OCI-LY3 (cell line): ENCODE data around the gene NOP58.

Experiments
- H2AFZ ChIP-seq: fragments of 200-600, 300-600 bp; shearing (Covaris generic); 2 replicates; pipeline ENCODE4 v1.6.0; 2014; ENCODE audit warnings: antibody characterized with exemption, low read depth, low read length
- H3K27ac ChIP-seq: fragments of 200-600, 300-600 bp; sonication (generic); 2 replicates; pipeline ENCODE4 v1.5.1; 2014; ENCODE audit warnings: mild to moderate bottlenecking, low read length, moderate library complexity, mixed read lengths
- H3K27me3 ChIP-seq: fragments of 200-600, 300-600 bp; sonication (generic); 2 replicates; pipeline ENCODE4 v1.6.1; 2014; ENCODE audit warnings: low read depth, low read length, mixed read lengths
- H3K36me3 ChIP-seq: fragments of 200-600, 300-600 bp; sonication (generic); replicated peaks from 2 replicates; pipeline ENCODE3; 2014; ENCODE audit warnings: low read depth, low read length, mixed read lengths
- H3K4me1 ChIP-seq: fragments of 300-600, 200-600 bp; sonication (generic); 2 replicates; pipeline ENCODE4 v1.6.1; 2014; ENCODE audit warnings: low read length, mixed read lengths
- H3K4me2 ChIP-seq: fragments of 200-600, 300-600 bp; sonication (generic); 2 replicates; pipeline ENCODE4 v1.6.1; 2014; ENCODE audit warnings: low read length, mixed read lengths
- H3K4me3 ChIP-seq: fragments of 300-600, 200-600 bp; sonication (generic); 2 replicates; pipeline ENCODE4 v1.5.1; 2014; ENCODE audit warnings: antibody characterized with exemption, mild to moderate bottlenecking, low read length, moderate library complexity
- H3K79me2 ChIP-seq: fragments of 300-600, 200-600 bp; shearing (Covaris generic); 2 replicates; pipeline ENCODE4 v1.6.1; 2014; ENCODE audit warnings: mild to moderate bottlenecking, low read length, mixed read lengths
- H3K9ac ChIP-seq: fragments of 300-600, 200-600 bp; shearing (Covaris generic); 2 replicates; pipeline ENCODE4 v1.6.0; 2014; ENCODE audit warnings: mild to moderate bottlenecking, low read length, moderate library complexity
- H3K9me3 ChIP-seq: fragments of 200-600, 300-600 bp; shearing (Covaris generic); 2 replicates; pipeline ENCODE4 v1.6.1; 2014; ENCODE audit warnings: low read length, mixed read lengths; ENCODE audit not compliant: insufficient read depth
- H4K20me1 ChIP-seq: fragments of 200-600, 300-600 bp; sonication (generic); 2 replicates; pipeline ENCODE4 v1.6.1; 2016; ENCODE audit warnings: low read length, mixed read lengths; ENCODE audit not compliant: insufficient read depth
- EZH2phosphoT487 ChIP-seq: fragments of 200-600 bp; shearing (Covaris generic); IDR thresholded peaks from 2 replicates; pipeline ENCODE4 v1.6.1; 2018; ENCODE audit warnings: antibody characterized with exemption, mixed run types, low read depth
- TF ChIP-seq, protein P1 (sequence below): fragments of 200-600, 300-600 bp; sonication (generic); IDR thresholded peaks from 2 replicates; pipeline ENCODE4 v1.5.1; 2014; ENCODE audit warnings: antibody characterized with exemption, low read length, low read depth

NOP58 gene

GRCh38 chr2:202337706-202338346, 72.3 kb downstream of the NOP58 start:
- H2AFZ ChIP-seq = no peak overlapping the region
- no peaks in the 10 kb centered on the region for H3K79me2 ChIP-seq
- H3K4me1 ChIP-seq = no peaks in the 10 kb centered on the region
- H3K27me3 ChIP-seq = no peaks in the 10 kb centered on the region
- no peaks in the 10 kb centered on the region for H3K36me3 ChIP-seq
- no peak overlapping the region for H3K27ac ChIP-seq
- no peaks in the 10 kb centered on the region for H3K9me3 ChIP-seq
- H3K4me3 ChIP-seq = no peak overlapping the region
- H3K4me2 ChIP-seq = no peak overlapping the region
- H3K9ac ChIP-seq = no peak overlapping the region
- H4K20me1 ChIP-seq = no peaks in the 10 kb centered on the region
- TF ChIP-seq EZH2phosphoT487 = no peak

DNA sequence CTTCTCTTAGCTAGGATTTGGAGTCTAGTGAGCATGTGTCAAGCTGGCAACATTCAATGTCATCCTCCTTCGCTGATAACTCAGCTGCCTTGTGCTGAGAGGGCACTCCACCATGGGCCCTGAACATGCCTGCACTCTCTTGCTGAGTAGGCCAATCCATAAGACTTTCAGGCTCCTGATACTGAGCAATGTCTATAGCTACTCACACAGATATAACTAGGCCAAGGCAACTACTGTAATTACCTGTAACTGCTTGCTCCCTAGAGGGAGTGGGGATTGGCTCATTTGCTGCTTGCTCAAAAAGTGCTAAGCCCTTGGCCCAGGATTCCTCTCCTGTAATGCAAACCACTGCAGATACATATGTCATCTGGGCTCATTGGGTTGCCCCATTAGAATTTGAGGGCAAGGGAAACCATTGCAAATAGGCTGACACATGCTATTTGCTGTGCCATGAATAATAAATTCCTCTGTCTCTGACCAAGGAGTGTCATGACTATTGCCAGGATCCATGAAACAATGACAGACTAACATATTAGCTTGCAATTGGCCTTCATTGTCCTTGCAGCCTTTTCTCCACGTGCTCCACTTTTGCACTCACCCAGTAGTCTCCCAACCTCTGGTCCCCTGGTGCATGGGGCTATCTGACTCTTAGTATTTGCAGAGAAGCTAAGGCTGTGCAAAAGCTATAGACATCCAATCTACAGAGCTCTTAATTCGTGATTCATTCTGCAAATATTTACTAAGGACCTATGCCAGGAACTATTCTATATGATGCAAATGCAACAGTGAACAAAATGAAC, 73.7 kb downstream of the NOP58 start:
- H3K27ac ChIP-seq = no peak overlapping the region

DNA sequence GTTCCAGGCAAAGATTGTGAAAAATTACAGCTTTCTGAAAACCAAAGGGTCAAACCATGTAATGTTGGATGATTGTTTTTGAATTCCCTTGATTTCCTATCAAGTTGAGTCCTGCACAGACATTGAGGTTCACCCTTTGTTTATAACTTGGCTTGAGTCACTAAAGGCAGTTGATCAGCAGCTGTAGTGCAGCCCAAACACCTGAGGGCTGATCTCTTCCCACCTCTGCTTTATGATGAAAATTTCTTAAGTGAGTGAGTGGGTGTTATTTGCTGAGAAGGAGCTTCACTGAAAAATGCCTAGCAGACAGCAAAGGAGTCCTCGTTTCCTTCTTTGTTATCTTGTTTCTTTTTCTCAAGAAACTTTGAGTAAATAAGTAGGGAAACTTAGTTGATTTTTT, 78.6 kb downstream of the NOP58 start:
- Histone ChIP-seq H4K20me1 (no peaks in the 10 kb centered on the region), H3K4me2 (no peak overlapping the region), H3K79me2 (no peaks in the 10 kb centered on the region), H3K36me3 (no peaks in the 10 kb centered on the region), H3K27me3 (no peaks in the 10 kb centered on the region), H3K27ac (no peak overlapping the region), H3K4me1 (no peaks in the 10 kb centered on the region), H3K9me3 (no peaks in the 10 kb centered on the region), H3K9ac (no peak overlapping the region), H3K4me3 (no peak overlapping the region), H2AFZ (no peak overlapping the region)
- TF ChIP-seq, protein P1, sequence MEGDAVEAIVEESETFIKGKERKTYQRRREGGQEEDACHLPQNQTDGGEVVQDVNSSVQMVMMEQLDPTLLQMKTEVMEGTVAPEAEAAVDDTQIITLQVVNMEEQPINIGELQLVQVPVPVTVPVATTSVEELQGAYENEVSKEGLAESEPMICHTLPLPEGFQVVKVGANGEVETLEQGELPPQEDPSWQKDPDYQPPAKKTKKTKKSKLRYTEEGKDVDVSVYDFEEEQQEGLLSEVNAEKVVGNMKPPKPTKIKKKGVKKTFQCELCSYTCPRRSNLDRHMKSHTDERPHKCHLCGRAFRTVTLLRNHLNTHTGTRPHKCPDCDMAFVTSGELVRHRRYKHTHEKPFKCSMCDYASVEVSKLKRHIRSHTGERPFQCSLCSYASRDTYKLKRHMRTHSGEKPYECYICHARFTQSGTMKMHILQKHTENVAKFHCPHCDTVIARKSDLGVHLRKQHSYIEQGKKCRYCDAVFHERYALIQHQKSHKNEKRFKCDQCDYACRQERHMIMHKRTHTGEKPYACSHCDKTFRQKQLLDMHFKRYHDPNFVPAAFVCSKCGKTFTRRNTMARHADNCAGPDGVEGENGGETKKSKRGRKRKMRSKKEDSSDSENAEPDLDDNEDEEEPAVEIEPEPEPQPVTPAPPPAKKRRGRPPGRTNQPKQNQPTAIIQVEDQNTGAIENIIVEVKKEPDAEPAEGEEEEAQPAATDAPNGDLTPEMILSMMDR = no peak
- TF ChIP-seq EZH2phosphoT487 = no peak

More for the DNA sequence above, 73.7 kb downstream of the NOP58 start:
- no peaks in the 10 kb centered on the region for H3K36me3 ChIP-seq
- TF ChIP-seq, protein P1 = no peak
- no peak for TF ChIP-seq EZH2phosphoT487
- H3K4me2 ChIP-seq = no peak overlapping the region
- H2AFZ ChIP-seq = no peak overlapping the region
- no peaks in the 10 kb centered on the region for H4K20me1 ChIP-seq
- H3K4me3 ChIP-seq = no peak overlapping the region
- H3K27me3 ChIP-seq = no peaks in the 10 kb centered on the region
- no peaks in the 10 kb centered on the region for H3K9me3 ChIP-seq
- H3K79me2 ChIP-seq = no peaks in the 10 kb centered on the region
- no peak overlapping the region for H3K9ac ChIP-seq
- H3K4me1 ChIP-seq = no peaks in the 10 kb centered on the region

DNA sequence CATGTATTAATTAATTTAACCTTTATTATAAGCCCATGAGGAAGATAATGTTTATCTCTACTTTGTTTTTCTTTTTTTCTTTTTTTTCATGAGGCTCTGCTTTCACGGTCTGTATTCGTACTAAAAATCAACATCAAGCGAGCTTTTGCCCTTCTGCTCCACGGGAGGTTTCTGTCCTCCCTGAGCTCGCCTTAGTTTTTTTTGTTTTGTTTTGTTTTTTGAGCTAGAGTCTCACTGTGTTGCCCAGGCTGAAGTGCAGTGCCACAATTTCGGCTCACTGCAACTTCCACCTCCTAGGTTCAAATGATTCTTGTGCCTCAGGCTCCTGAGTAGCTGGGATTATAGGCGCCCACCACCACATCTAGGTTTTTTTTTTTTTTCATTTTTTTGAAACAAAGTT, 80.6 kb downstream of the NOP58 start:
- Histone ChIP-seq H3K4me2 (no peak overlapping the region), H3K9me3 (no peaks in the 10 kb centered on the region), H3K4me3 (no peak overlapping the region), H3K36me3 (no peaks in the 10 kb centered on the region), H2AFZ (no peak overlapping the region), H4K20me1 (no peaks in the 10 kb centered on the region), H3K27ac (no peak overlapping the region), H3K79me2 (no peaks in the 10 kb centered on the region), H3K27me3 (no peaks in the 10 kb centered on the region), H3K9ac (no peak overlapping the region), H3K4me1 (no peaks in the 10 kb centered on the region)
- TF ChIP-seq, protein P1 = no peak
- no peak for TF ChIP-seq EZH2phosphoT487
